B cell (primary cell): ENCODE results near the gene GUCY2D. TPM values are rescaled to one million over a fixed set of nuclear protein-coding genes. Genes with fewer than 3 reads are reported as not detected.
"Not testable (repeated sequence)": the region's sequence is repeated elsewhere in the genome, so short reads cannot be mapped to it uniquely, and the experiment has no call there.

Source experiments
- ATAC-seq: fragments of 200-7000 bp; cut with Tn5 transposase; one replicate; pipeline ENCODE4 v1.10.0; 2021; ENCODE audit warnings: low read depth, mild to moderate bottlenecking, moderate number of reproducible peaks, moderate library complexity
- CTCF ChIA-PET: fragments of 350-600 bp; sonication (Branson Sonifier 250); formaldehyde crosslinking; loops from one replicate; lab custom pipeline; 2021; ENCODE audit warnings: antibody characterized with exemption, inconsistent platforms; lab: Charles Lee
- POLR2A ChIA-PET: fragments of 350-600 bp; sonication (Branson Sonifier 250); formaldehyde crosslinking; loops from one replicate; lab custom pipeline; 2021; ENCODE audit warnings: antibody characterized with exemption; lab: Charles Lee
- DNase-seq: peaks from one replicate; pipeline ENCODE4 v3.0.0; 2013
- H2AFZ ChIP-seq: 2 replicates; pipeline ENCODE4 v1.6.1; 2012; ENCODE audit warnings: mild to moderate bottlenecking, low read depth, low read length; ENCODE audit not compliant: insufficient read depth, poor library complexity, severe bottlenecking
- H3K27ac ChIP-seq, 2 donors: 1 replicate in 1 of 2; 2 replicates in 1 of 2; pipeline ENCODE4 v1.5.1; 2012 to 2013; ENCODE audit warnings: low read length in 2 of 2, mild to moderate bottlenecking in 2 of 2, moderate library complexity in 1 of 2
- H3K27me3 ChIP-seq, 4 experiments: fragments of 200-600 bp in 1 of 4; sonication (generic) in 1 of 4; replicated peaks in 1 of 4; 1 replicate in 2 of 4; 2 replicates in 2 of 4; pipeline versions ENCODE4 v1.6.1 to v1.7.0; 2013 to 2016; ENCODE audit warnings: low read length in 3 of 4, mild to moderate bottlenecking in 2 of 4, mixed read lengths in 1 of 4, moderate library complexity in 1 of 4; ENCODE audit not compliant: insufficient read depth in 4 of 4, control insufficient read depth in 3 of 4; ENCODE audit errors: control extremely low read depth in 1 of 4
- H3K36me3 ChIP-seq, 2 experiments: replicated peaks in 1 of 2; 1 replicate in 1 of 2; 2 replicates in 1 of 2; pipeline versions ENCODE4 v1.6.1 to v1.7.1; 2013; ENCODE audit warnings: low read length in 1 of 2; ENCODE audit not compliant: insufficient read depth in 2 of 2, control insufficient read depth in 1 of 2; ENCODE audit errors: control extremely low read depth in 1 of 2, extremely low read depth in 1 of 2
- H3K4me1 ChIP-seq, 2 donors: fragments of 200-600 bp in 1 of 2; sonication (generic) in 1 of 2; 1 replicate in 1 of 2; 2 replicates in 1 of 2; pipeline versions ENCODE4 v1.5.1 to v1.6.1; 2013 to 2017; ENCODE audit warnings: low read length in 2 of 2; ENCODE audit not compliant: control insufficient read depth in 2 of 2, insufficient read depth in 2 of 2
- H3K4me2 ChIP-seq: replicated peaks from 2 replicates; pipeline ENCODE3; 2012; ENCODE audit warnings: mild to moderate bottlenecking, low read depth, low read length; ENCODE audit not compliant: poor library complexity, severe bottlenecking
- H3K4me3 ChIP-seq, 5 experiments: fragments of 200-600 bp in 1 of 5; sonication (generic) in 1 of 5; 1 replicate in 3 of 5; 2 replicates in 2 of 5; pipeline versions ENCODE4 v1.5.1 to v1.7.0; 2011 to 2016; ENCODE audit warnings: low read length in 4 of 5, mild to moderate bottlenecking in 4 of 5, low read depth in 2 of 5, control low read depth in 1 of 5, moderate library complexity in 1 of 5; ENCODE audit not compliant: insufficient read depth in 1 of 5; ENCODE audit errors: control extremely low read depth in 1 of 5, extremely low read depth in 1 of 5
- H3K79me2 ChIP-seq: fragments of 200-600 bp; sonication (generic); one replicate; pipeline ENCODE4 v1.6.0; 2016; ENCODE audit warnings: low read length; ENCODE audit not compliant: control insufficient read depth, insufficient read depth
- H3K9ac ChIP-seq: fragments of 200-600 bp; sonication (generic); 2 replicates; pipeline ENCODE4 v1.6.1; 2017; ENCODE audit warnings: mild to moderate bottlenecking, low read length, moderate library complexity
- H3K9me3 ChIP-seq, 3 donors: one replicate each; pipeline versions ENCODE4 v1.6.1 to v1.7.1; 2013; ENCODE audit warnings: low read length in 2 of 3; ENCODE audit not compliant: control insufficient read depth in 2 of 3, insufficient read depth in 1 of 3; ENCODE audit errors: control extremely low read depth in 1 of 3
- H4K20me1 ChIP-seq: 2 replicates; pipeline ENCODE4 v1.6.0; 2012; ENCODE audit warnings: mild to moderate bottlenecking, low read length; ENCODE audit not compliant: insufficient read depth, control insufficient read depth, poor library complexity, severe bottlenecking
- H3K27ac Mint-ChIP-seq: one replicate; pipeline ENCODE4 v1.8.0; 2021; ENCODE audit warnings: mixed read lengths
- H3K27me3 Mint-ChIP-seq: one replicate; pipeline ENCODE4 v1.8.0; 2021; ENCODE audit warnings: mixed read lengths
- H3K4me1 Mint-ChIP-seq: one replicate; pipeline ENCODE4 v1.8.0; 2021; ENCODE audit warnings: mixed read lengths
- H3K4me3 Mint-ChIP-seq: one replicate; pipeline ENCODE4 v1.8.0; 2021; ENCODE audit warnings: mixed read lengths
- H3K9me3 Mint-ChIP-seq: one replicate; pipeline ENCODE4 v1.8.0; 2022; ENCODE audit warnings: mixed read lengths; ENCODE audit not compliant: insufficient read depth
- CTCF ChIP-seq: fragments of 200-600 bp; IDR thresholded peaks from one replicate; pipeline ENCODE4 v1.8.0; 2022; ENCODE audit warnings: antibody characterized with exemption, mild to moderate bottlenecking
- EZH2 ChIP-seq: IDR thresholded peaks from 2 replicates; pipeline ENCODE4 v1.6.1; 2012; ENCODE audit warnings: borderline replicate concordance, low read depth, mild to moderate bottlenecking, moderate library complexity, low read length; ENCODE audit not compliant: insufficient read depth, poor library complexity, severe bottlenecking
- WGBS: methylation state at CpG from one replicate; pipeline ENCODE4 v1.1.5; 2013; ENCODE audit warnings: missing lambda C conversion rate; ENCODE audit not compliant: insufficient coverage; 5-methylcytosine and 5-hydroxymethylcytosine counted together
- intact Hi-C: fragments of 100-400 bp; cut with micrococcal nuclease; formaldehyde crosslinking; loops from one replicate; pipeline ENCODE4 v1.10.0; 2022
- polyA plus RNA-seq: library from polyadenylated mRNA; depleted of rRNA; stranded (reverse); fragments of >200 nt; gene quantifications from 2 replicates; pipeline ENCODE4 v1.2.3, GENCODE V29; 2012
- total RNA-seq, 2 donors: library from RNA; stranded (reverse); fragments of 120-200 nt in 1 of 2; gene quantifications; 1 replicate in 1 of 2; 2 replicates in 1 of 2; pipeline versions ENCODE4 v1.2.3 to v1.2.4, GENCODE V29; 2013 to 2022

The GUCY2D gene
- total and polyA plus RNA-seq, 2 donors (not counting 1 experiment from before 2014, with no cell fraction given): not detected

GRCh38 chr17:8059131-8059530 is 56.7 kb downstream of the GUCY2D start:
- Mint-ChIP-seq H3K4me3 (no peak overlapping the region), H3K27ac (no peak overlapping the region), H3K4me1 (peaks cover 29% of the 10 kb centered on the region), H3K9me3 (no peaks in the 10 kb centered on the region), H3K27me3 (peaks cover 41% of the 10 kb centered on the region)
- H3K4me3 ChIP-seq: no peak overlapping the region
- no peaks in the 10 kb centered on the region for H3K79me2 ChIP-seq
- DNase-seq (peak; percentile 23), ATAC-seq (no peak)
- peaks cover 22 to 25% of the 10 kb centered on the region in 2 donors for H3K4me1 ChIP-seq
- no peaks in the 10 kb centered on the region for H4K20me1 ChIP-seq
- H3K4me2 ChIP-seq: no peak overlapping the region
- TF ChIP-seq EZH2 (no peak), CTCF (no peak)
- H3K9ac ChIP-seq: no peak overlapping the region
- WGBS: 1% methylated on average over 6 of the region's 7 CpGs
- H3K9me3 ChIP-seq: no peaks in the 10 kb centered on the region
- H3K36me3 ChIP-seq: no peaks in the 10 kb centered on the region
- peaks cover 0 to 37% (median 19%) of the 10 kb centered on the region in 4 experiments for H3K27me3 ChIP-seq
- H2AFZ ChIP-seq: no peak overlapping the region
- intact Hi-C loops: loop anchor here (5.0 kb wide), 1 partner anchor 127 kb away; the partner anchor contains the start of genes CNTROB and TRAPPC1
- no peak overlapping the region for H3K27ac ChIP-seq
- ChIA-PET POLR2A (interaction anchor here (0.5 kb wide), 1 partner anchor 11 kb away, joined by 4 read pairs; no protein-coding TSS in a partner anchor), CTCF (interaction anchor here (0.7 to 10.2 kb wide), 28 partner anchors 11 to 836 kb away, joined by 3 to 131 read pairs (median 10); partner anchors contain the start of genes ALOXE3, CCDC42, GUCY2D and HES7)

DNA sequence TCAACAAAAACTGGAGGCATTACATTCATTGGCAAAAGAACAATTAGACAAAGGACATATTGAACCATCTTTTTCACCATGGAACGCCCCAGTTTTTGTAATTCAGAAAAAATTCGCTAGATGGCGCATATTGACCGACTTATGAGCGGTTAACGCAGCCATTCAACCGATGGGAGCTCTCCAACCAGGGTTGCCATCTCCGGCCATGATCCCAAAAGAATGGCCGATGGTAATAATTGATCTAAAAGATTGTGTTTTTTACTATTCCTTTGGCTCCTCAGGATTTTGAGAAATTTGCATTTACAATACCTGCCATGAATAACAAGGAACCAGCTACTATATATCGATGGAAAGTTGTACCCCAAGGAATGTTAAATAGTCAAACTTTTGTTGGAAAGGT is 57.9 kb downstream of the GUCY2D start:
- H3K9ac ChIP-seq: no peak overlapping the region
- H4K20me1 ChIP-seq: no peaks in the 10 kb centered on the region
- ATAC-seq (peak; percentile 40), DNase-seq (peak; percentile 87)
- H3K79me2 ChIP-seq: no peaks in the 10 kb centered on the region
- intact Hi-C loops: loop anchor here (1.0 to 10.0 kb wide), 6 partner anchors 13 to 1465 kb away; no protein-coding TSS in a partner anchor
- 0% methylated on average over 5 of the region's 10 CpGs for WGBS
- no peak overlapping the region for H3K4me3 ChIP-seq
- H2AFZ ChIP-seq: no peak overlapping the region
- H3K27me3 ChIP-seq: peaks cover 0 to 46% (median 22%) of the 10 kb centered on the region in 4 experiments
- H3K36me3 ChIP-seq: no peaks in the 10 kb centered on the region
- ChIA-PET CTCF (interaction anchor here (0.6 to 10.2 kb wide), 55 partner anchors 9 to 938 kb away, joined by 3 to 131 read pairs (median 5); partner anchors contain the start of genes ALOXE3, CCDC42, CNTROB and CYB5D1), POLR2A (interaction anchor here (0.6 to 0.7 kb wide), 4 partner anchors 19 to 246 kb away, joined by 3 to 4 read pairs (median 3); no protein-coding TSS in a partner anchor)
- Mint-ChIP-seq H3K9me3 (no peaks in the 10 kb centered on the region), H3K4me1 (peaks cover 27% of the 10 kb centered on the region), H3K27me3 (peaks cover 46% of the 10 kb centered on the region), H3K27ac (peak overlapping the region; percentile 41), H3K4me3 (no peak overlapping the region)
- no peak overlapping the region for H3K4me2 ChIP-seq
- H3K27ac ChIP-seq: no peak overlapping the region
- TF ChIP-seq CTCF (peak; percentile 95), EZH2 (no peak)
- H3K9me3 ChIP-seq: peaks cover 0 to 3% (median 0%) of the 10 kb centered on the region in 3 donors
- H3K4me1 ChIP-seq: peaks cover 22 to 25% of the 10 kb centered on the region in 2 donors

DNA sequence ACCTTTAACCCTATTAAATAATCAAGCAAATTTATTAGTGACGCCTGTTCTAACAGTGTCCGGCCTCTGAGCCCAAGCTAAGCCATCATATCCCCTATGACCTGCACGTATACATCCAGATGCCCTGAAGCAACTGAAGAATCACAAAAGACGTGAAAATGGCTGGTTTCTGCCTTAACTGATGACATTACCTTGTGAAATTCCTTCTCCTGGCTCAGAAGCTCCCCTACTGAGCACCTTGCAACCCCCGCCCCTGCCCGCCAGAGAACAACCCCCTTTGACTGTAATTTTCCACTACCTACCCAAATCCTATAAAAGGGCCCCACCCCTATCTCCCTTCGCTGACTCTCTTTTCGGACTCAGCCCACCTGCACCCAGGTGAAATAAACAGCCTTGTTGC is 59.4 kb downstream of the GUCY2D start:
- H3K9me3 ChIP-seq, H3K9me3 Mint-ChIP-seq, H3K9ac ChIP-seq, H3K4me2 ChIP-seq, ATAC-seq, H3K27ac ChIP-seq, H3K79me2 ChIP-seq, DNase-seq, H3K4me3 ChIP-seq, H3K4me3 Mint-ChIP-seq, POLR2A ChIA-PET, H2AFZ ChIP-seq, H4K20me1 ChIP-seq, H3K36me3 ChIP-seq, H3K27ac Mint-ChIP-seq: not testable (repeated sequence)
- Mint-ChIP-seq H3K4me1 (peaks cover 11% of the 10 kb centered on the region), H3K27me3 (peaks cover 50% of the 10 kb centered on the region)
- Histone ChIP-seq H3K27me3 (peaks cover 0 to 53% (median 24%) of the 10 kb centered on the region in 4 experiments), H3K4me1 (peaks cover 8 to 12% of the 10 kb centered on the region in 2 donors)
- CTCF ChIA-PET: interaction anchor here (0.7 to 10.2 kb wide), 19 partner anchors 8 to 724 kb away, joined by 3 to 131 read pairs (median 20); partner anchors contain the start of genes ALOXE3, KRABD2 and RNF227
- intact Hi-C loops: loop anchor here (2.0 to 10.0 kb wide), 3 partner anchors 685 to 1463 kb away; no protein-coding TSS in a partner anchor
- WGBS: 85% methylated on average over 8 of the region's 8 CpGs
